Adrenal gland (tissue), 5 donors: ENCODE data around the gene CRISPLD2.

ENCODE experiments used
- CTCF ChIP-seq, 6 experiments: fragments of 450-650 bp in 4 of 6; fragments of 200-600 bp in 2 of 6; sonication (generic) in 1 of 6; IDR thresholded peaks; 1 replicate in 5 of 6; 2 replicates in 1 of 6; pipeline versions ENCODE4 v1.5.1 to v1.8.0; 2016 to 2021; ENCODE audit warnings: antibody characterized with exemption in 6 of 6, mild to moderate bottlenecking in 2 of 6, moderate library complexity in 1 of 6
- POLR2A ChIP-seq, 2 donors: fragments of 450-650 bp; IDR thresholded peaks; one replicate each; pipeline ENCODE4 v1.6.1; 2017; ENCODE audit warnings: antibody characterized with exemption in 2 of 2, mild to moderate bottlenecking in 2 of 2, moderate library complexity in 1 of 2
- donor health status: DM: no; HTN: no; CAD: no.

DNA sequence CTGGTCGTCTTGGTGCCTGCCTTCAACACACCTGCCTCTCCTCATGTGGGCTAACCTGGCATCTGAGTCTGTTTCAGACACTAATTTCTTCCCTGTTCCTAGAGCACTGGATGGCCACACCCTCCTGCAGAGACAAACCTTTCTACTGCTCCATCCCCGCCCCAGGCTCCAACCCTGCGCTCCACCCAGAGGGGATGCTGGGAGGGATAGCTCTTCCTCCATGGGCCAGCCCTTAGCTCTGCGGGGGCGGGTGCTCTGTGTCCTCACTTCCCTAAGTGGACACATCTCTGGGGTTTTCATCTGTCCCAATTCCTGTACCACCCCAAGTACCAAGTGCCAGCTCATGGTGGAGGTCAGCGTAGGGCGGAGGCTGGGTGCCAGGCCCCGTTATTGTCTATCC is 11.0 kb upstream of the CRISPLD2 start:
- TF ChIP-seq CTCF (IDR thresholded peaks at IDR 0.05): no peak
- no peak for TF ChIP-seq POLR2A (IDR thresholded peaks at IDR 0.05)
